DMS153 treated with DMSO at 0.1 percent for 48 hours (cell line): ENCODE data around the gene P3R3URF.
A peak's percentile ranks its signal among the peaks of the same experiment; 100 is the strongest.

Experiments
- DNase-seq: peaks from one replicate; lab custom pipeline; 2025; ENCODE audit not compliant: unreplicated experiment; lab: John Stamatoyannopoulos, UW

Gene P3R3URF

DNA sequence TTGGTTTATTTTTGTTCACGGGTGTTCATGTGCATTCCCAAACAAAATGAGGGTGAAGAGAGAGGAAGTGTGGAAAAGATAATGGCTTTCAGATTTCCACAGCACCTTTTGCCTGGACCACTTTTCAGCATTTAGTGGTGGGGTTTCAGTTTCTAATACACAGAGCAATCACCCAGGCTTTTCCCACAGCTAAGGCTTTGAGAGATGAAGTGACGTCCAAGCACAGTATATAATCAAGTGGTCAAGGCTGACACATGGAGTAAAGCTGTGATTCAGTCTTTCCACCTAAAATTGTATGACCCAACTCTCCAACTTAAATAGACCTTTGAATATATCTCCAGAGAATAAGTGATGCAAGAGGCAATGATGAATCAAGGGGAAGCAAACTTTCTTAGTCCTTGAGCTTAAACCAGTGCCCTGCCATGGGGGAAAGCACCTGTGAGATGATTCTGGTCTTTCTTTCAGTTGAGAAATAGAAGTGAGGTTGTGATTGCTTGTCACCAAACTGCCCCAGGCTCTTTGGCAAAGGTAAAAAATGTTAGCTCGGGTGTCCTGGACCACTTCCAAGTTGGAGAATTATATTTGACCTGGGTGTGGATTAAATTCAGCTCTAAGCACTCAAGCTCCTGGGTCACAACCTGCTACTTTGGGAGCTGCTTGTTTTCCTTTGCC, 41.5 kb downstream of the P3R3URF start:
- DNase-seq: peak; percentile 55

DNA sequence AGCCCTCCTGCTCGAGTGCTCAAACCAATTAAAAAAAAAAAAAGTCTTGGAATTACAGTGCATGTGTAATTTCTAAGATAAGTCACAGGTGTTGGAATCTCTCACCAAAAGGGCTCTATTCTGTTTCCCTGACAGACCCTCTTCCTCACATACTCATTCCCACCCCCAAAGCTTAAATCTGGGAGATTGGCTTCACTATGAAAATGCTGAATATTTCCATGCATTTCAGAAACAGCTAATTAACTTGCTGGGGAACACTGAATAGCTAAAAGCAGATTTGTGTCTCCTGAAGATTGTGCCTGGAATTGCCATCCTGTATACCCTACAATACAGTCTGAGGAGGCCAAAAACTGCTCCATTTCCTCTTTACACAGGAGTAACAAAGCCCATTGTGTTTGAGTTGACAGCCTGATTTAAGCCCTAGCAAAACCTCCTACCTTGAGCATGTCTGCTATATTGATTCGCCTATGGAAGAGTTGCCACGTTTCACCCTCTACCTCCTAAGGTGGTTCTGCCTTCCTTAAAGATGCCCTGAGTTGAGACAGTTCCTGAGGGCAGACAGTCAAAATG, 42.4 kb downstream of the P3R3URF start:
- peak; percentile 27 for DNase-seq

DNA sequence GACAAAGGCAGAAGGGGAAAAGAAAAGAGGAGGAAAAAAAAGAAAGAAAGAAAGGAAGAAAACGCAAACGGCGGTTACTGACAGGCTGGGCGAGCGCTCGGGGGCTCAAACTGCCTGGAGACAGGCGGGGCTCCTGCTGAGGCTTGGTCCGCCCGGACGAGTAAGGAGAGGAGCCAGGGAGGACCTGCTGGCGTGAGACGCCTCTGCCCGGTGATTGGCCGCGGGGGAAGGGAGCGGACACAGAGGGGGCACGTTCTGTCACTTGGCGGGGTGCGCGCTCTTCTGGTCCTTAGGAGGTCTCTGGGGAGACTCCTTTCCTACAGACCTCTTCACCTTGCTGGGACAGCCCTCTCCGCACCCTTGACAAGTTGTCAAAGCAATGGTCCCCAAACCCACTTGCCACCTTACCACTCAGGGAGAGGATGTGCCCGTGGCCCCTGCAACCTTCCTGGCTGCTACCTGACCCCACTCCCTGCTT, 43.1 kb downstream of the P3R3URF start:
- peak; percentile 98 for DNase-seq

DNA sequence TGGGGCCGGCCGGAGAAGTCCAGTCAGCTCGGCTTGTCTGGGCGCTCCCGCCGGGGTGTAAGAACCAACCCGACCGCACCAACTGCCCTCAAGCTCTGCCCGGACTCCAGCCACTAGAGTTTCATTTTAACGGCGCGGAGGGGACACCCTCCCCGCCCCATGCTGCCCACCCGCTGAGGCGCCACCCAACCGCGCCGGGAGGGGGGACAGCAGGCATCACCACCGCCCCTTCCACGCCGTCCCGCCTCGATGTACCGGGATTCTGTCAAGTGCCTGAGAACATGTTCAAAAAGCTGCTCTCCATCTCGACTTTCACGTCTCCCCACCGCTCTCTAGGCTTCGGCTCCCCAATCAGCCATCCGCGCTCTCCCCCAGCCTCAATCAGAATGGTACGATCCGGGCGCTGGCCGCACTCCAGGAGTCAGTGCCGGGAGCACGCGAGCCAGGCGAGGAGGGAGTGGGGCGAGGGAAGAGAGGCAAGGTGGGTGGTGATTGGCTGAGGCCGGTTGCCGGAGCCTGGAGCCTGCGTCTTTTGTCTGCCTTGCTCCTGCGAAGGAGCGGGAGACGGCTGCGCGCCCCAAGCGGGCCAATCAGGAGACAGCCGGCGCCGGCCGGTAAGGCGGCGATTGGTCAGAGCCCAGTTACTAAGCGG, 43.6 kb downstream of the P3R3URF start, which contains the start of gene PIK3R3:
Gene PIK3R3, minus strand, starts transcription at position 101 of the 652 bp plus-strand sequence. CDS start 677 bp downstream, outside the sequence.
- DNase-seq: peak; percentile 99

DNA sequence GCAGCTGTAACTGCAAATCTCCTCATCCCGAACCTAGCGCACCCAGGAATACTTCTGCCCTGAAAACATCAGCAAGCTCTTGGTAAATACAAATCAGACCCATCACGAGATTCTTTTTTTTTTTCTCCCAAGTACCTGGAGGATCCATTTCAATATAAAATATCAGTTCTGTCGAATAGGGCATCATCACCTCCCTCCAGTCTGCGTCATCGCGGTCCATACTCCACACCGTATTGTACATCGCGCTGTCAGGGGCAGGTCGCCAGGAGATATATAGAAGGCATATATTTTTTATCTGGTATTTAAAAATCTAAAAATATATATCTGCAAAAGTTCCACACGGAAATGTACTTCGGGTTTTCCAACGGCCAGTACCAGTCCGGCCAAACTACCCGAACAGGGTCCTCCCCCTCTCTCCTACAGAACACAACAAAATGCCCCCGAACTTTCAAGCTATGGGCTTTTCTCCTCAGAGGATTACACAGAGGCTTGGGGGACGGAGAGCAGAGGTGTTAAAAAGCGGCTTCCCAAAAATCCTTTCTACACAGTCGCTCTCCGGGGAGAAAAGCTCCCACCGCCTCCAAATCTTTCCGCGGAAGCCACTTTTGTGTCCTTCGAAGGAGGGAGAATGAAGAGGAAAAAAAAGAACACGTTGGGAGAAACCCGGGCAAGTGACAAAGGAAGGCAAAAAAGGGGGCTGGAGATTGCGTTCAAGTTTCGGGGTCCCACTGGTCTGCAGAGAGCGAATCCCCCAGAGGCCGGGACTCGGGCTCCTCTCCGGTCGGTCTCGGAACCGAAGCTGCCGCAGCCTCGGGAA, 44.4 kb downstream of the P3R3URF start:
- peak; percentile 90 for DNase-seq

DNA sequence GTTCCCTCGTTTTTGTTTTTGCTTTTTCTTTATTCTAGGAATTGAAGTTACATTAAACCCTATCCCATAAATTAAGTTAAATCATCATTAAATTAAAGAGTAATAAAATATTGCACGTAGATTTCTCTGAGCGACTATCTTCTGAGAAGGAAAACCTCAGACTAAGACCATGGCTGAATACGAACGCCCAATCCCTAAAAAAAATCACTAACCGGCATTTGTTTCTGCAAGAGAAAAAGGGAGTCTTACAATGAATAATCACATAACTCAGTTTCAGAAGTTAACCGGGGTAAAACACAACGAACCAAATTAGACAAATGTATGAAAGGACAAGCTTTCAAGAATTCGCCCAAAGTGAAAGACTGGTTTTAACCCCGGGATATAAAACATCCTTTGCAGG, 45.2 kb downstream of the P3R3URF start:
- peak; percentile 54 for DNase-seq

DNA sequence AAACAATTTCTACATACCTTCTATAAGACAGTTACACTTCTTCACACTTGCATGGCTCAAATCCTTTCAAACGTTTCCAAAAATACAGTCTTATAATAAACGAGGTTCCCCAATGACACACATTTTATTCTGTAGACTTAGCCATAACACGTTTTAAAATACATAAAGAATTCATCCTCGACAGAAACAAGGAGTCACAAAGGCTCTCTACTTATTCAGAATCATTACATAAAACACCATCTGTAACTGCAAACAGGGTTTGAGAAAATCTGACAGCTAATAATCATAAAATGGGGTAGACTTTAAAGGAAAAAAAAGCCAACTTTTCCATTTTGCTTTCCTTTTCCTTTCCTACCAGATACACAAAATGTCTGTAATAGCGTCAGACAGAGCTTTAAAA, 45.7 kb downstream of the P3R3URF start:
- no peak for DNase-seq

DNA sequence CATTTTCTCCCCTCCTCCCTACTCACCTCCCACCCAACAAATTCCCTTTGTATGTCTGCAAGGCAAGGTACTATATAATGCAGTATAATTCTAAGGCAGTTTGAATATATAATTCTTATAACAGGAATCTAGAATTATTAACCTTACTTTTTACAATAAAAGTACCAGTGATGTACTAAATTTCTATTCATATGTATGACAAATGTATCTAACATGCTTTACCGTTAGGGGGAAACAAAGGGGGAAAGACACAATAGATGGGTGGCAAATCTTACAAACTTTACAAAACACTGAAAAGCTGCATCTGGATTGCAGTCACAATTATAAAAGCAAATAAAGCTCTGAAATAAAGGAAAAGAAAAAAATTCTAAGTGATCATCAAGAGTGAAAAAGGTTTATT, 46.2 kb downstream of the P3R3URF start:
- DNase-seq: no peak

DNA sequence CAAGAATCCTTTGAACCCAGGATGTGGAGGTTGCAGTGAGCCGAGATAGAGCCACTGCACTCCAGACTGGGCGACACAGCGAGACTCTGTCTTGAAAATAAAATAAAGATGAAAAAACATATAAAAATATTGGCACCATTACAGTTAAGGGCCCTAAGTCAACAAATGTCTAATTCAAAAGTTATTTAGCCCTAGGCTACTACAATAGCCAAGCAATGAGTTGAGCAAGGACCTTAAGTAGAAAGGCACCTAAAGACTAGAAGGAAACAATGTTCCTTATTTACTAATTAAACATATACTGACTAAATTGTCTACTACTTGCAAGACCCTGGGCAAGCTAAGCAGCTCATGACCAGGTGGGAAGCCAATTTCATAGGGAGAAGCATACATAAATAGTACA, 47.9 kb downstream of the P3R3URF start:
- DNase-seq: no peak
